COR-L47 (cell line): ENCODE results near the gene BRF1.
"Not testable (repeated sequence)": the region's sequence is repeated elsewhere in the genome, so short reads cannot be mapped to it uniquely, and the experiment has no call there.

Experiments
- DNase-seq: peaks from one replicate; lab custom pipeline; 2025; lab: John Stamatoyannopoulos, UW

BRF1 gene

GRCh38 chr14:105315941-105316576 is 15.3 kb upstream of the BRF1 start:
- no peak for DNase-seq

GRCh38 chr14:105315211-105315721 is 14.5 kb upstream of the BRF1 start:
- DNase-seq: peak; percentile 82

- peak; percentile 89 for DNase-seq
These were observed 13.7 kb upstream of the BRF1 start, which contains the start of gene PACS2 for GRCh38 chr14:105314287-105315200. Gene PACS2 (plus strand): TSS chr14:105314748. CDS start chr14:105314919, 171 bp downstream.

GRCh38 chr14:105313381-105314286 is 12.8 kb upstream of the BRF1 start:
- DNase-seq: peak; percentile 72

GRCh38 chr14:105312973-105313372 is 12.2 kb upstream of the BRF1 start:
- no peak for DNase-seq

GRCh38 chr14:105311838-105312237 is 11.0 kb upstream of the BRF1 start:
- no peak for DNase-seq

GRCh38 chr14:105309371-105309770 is 8.6 kb upstream of the BRF1 start:
- DNase-seq: no peak

GRCh38 chr14:105307052-105307727 is 6.4 kb upstream of the BRF1 start:
- DNase-seq: no peak

- DNase-seq: no peak
These were observed 5.0 kb upstream of the BRF1 start for GRCh38 chr14:105305791-105306190.

- DNase-seq: no peak
These were observed 4.5 kb upstream of the BRF1 start for GRCh38 chr14:105305345-105305744.

GRCh38 chr14:105304565-105304964 is 3.8 kb upstream of the BRF1 start:
- DNase-seq: no peak

- no peak for DNase-seq
These were observed 3.1 kb upstream of the BRF1 start for GRCh38 chr14:105303949-105304348.

- not testable (repeated sequence) for DNase-seq
These were observed 1.1 kb upstream of the BRF1 start for GRCh38 chr14:105301915-105302249.

GRCh38 chr14:105301103-105301914 is 508 bp upstream of the BRF1 start:
- DNase-seq: peak; percentile 93

- no peak for DNase-seq
These were observed 903 bp downstream of the BRF1 start for GRCh38 chr14:105299654-105300541.

GRCh38 chr14:105297311-105297710 is 3.5 kb downstream of the BRF1 start:
- not testable (repeated sequence) for DNase-seq

GRCh38 chr14:105294142-105294597 is 6.6 kb downstream of the BRF1 start:
- DNase-seq: peak; percentile 87

- DNase-seq: no peak
These were observed 7.7 kb downstream of the BRF1 start for GRCh38 chr14:105292826-105293711.
